Gastrocnemius medialis (tissue), 4 donors: ENCODE results near the gene CD151. TPM values are rescaled to one million over a fixed set of nuclear protein-coding genes. Genes with fewer than 3 reads are reported as not detected.
A peak's percentile ranks its signal among the peaks of the same experiment; 100 is the strongest.

Experiments used
- ATAC-seq, 2 donors: fragments of 150-250 bp; one replicate each; pipeline ENCODE4 v1.9.1; 2016
- DNase-seq, 2 donors: peaks; one replicate each; pipeline ENCODE4 v3.0.0-alpha.2; 2019
- H3K27ac ChIP-seq, 4 donors: fragments of 200-600 bp; sonication (generic); 1 replicate in 1 of 4; 2 replicates in 3 of 4; pipeline ENCODE4 v1.5.1; 2016 to 2018; ENCODE audit warnings: mild to moderate bottlenecking in 2 of 4, moderate library complexity in 1 of 4
- H3K27me3 ChIP-seq, 3 donors: fragments of 200-600 bp; sonication (generic) in 2 of 3; 1 replicate in 1 of 3; 2 replicates in 2 of 3; pipeline versions ENCODE4 v1.5.1 to v1.6.0; 2016 to 2019; ENCODE audit warnings: mild to moderate bottlenecking in 1 of 3, moderate library complexity in 1 of 3
- H3K36me3 ChIP-seq, 2 donors: fragments of 200-600 bp; sonication (generic) in 1 of 2; one replicate each; pipeline ENCODE4 v1.5.1; 2017 to 2018
- H3K4me1 ChIP-seq, 2 donors: fragments of 200-600 bp; sonication (generic) in 1 of 2; one replicate each; pipeline ENCODE4 v1.5.1; 2016 to 2017; ENCODE audit warnings: mild to moderate bottlenecking in 2 of 2
- H3K4me3 ChIP-seq, 4 donors: fragments of 200-600 bp; sonication (generic) in 3 of 4; 1 replicate in 1 of 4; 2 replicates in 3 of 4; pipeline ENCODE4 v1.5.1; 2016 to 2019; ENCODE audit warnings: mild to moderate bottlenecking in 2 of 4
- H3K9me3 ChIP-seq, 3 donors: fragments of 200-600 bp; sonication (generic) in 2 of 3; 1 replicate in 1 of 3; 2 replicates in 2 of 3; pipeline ENCODE4 v1.5.1; 2016 to 2019
- POLR2A ChIP-seq, 2 donors: fragments of 450-650 bp; IDR thresholded peaks; one replicate each; pipeline ENCODE4 v1.6.1; 2017; ENCODE audit warnings: antibody characterized with exemption in 2 of 2, mild to moderate bottlenecking in 2 of 2, moderate library complexity in 2 of 2
- in situ Hi-C, 4 donors: fragments of 200-750 bp; cut with MboI; loops; one replicate each; pipeline versions ENCODE4 v1.15.0 to v1.8.0; 2017; ENCODE audit warnings: low sequenced_read_pairs in 4 of 4
- intact Hi-C: fragments of 100-400 bp; cut with DNase I; formaldehyde crosslinking; loops from one replicate; pipeline ENCODE4 v1.15.1; 2023; ENCODE audit warnings: low total_unique reads
- total RNA-seq, 4 donors: library from RNA; depleted of rRNA; stranded (reverse); fragments of >200 nt; gene quantifications; one replicate each; pipeline versions ENCODE4 v1.1.0 to v1.2.3, GENCODE V29; 2016
- TF ChIP-seq, protein P1 (sequence below), 5 experiments: fragments of 450-650 bp in 3 of 5; fragments of 200-600 bp in 2 of 5; sonication (generic) in 2 of 5; IDR thresholded peaks in 4 of 5; conservative IDR thresholded peaks in 1 of 5; 1 replicate in 4 of 5; 2 replicates in 1 of 5; pipeline ENCODE4 v1.5.1; 2016 to 2019; ENCODE audit warnings: antibody characterized with exemption in 5 of 5, mild to moderate bottlenecking in 3 of 5, moderate library complexity in 3 of 5

CD151 gene
- total RNA-seq, 4 donors from 2014 or later, result 77.0 to 206 (median 169) TPM

DNA sequence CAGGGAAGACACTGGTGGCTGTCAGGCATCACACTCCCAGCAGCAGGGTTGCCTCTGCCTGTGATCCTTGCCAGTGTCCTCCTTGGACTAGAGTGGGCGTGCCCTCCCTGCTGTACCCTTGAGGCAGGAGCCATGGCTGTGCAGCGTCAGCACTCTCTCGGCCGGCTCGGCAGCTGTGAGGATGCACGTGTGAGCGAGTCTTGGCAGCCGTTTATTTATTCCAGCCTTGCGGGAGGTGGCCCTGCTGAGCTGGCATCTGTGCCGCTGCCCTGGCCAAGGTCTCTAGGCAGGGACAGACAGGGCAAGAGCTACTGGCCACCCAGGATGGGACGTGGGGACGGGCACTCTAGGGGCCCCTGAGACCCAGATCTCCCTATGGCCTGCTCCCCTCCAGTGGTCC lies 43.8 kb downstream of the CD151 start:
- peak; percentile 82 to 93 for ATAC-seq
- Histone ChIP-seq H3K27ac (no peak overlapping the region), H3K36me3 (peaks cover 0 to 5% of the 10 kb centered on the region in 2 donors), H3K9me3 (no peaks in the 10 kb centered on the region), H3K4me1 (peaks cover 8 to 10% of the 10 kb centered on the region in 2 donors), H3K27me3 (no peaks in the 10 kb centered on the region), H3K4me3 (no peak overlapping the region)
- in situ Hi-C loops, result no loop called here
- DNase-seq, result peak; percentile 45 to 85
- TF ChIP-seq, protein P1, sequence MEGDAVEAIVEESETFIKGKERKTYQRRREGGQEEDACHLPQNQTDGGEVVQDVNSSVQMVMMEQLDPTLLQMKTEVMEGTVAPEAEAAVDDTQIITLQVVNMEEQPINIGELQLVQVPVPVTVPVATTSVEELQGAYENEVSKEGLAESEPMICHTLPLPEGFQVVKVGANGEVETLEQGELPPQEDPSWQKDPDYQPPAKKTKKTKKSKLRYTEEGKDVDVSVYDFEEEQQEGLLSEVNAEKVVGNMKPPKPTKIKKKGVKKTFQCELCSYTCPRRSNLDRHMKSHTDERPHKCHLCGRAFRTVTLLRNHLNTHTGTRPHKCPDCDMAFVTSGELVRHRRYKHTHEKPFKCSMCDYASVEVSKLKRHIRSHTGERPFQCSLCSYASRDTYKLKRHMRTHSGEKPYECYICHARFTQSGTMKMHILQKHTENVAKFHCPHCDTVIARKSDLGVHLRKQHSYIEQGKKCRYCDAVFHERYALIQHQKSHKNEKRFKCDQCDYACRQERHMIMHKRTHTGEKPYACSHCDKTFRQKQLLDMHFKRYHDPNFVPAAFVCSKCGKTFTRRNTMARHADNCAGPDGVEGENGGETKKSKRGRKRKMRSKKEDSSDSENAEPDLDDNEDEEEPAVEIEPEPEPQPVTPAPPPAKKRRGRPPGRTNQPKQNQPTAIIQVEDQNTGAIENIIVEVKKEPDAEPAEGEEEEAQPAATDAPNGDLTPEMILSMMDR (IDR thresholded peaks at IDR 0.05 in 4 of 5, conservative IDR thresholded peaks at IDR 0.05 in 1 of 5), result no peak
- TF ChIP-seq POLR2A (IDR thresholded peaks at IDR 0.05), result no peak
- intact Hi-C loops, result no loop called here

- H3K27ac ChIP-seq, result no peak overlapping the region
- TF ChIP-seq POLR2A (IDR thresholded peaks at IDR 0.05), result no peak
- TF ChIP-seq, protein P1 (IDR thresholded peaks at IDR 0.05 in 4 of 5, conservative IDR thresholded peaks at IDR 0.05 in 1 of 5), result no peak
- ATAC-seq, result no peak
These were observed 44.8 kb downstream of the CD151 start for GRCh38 chr11:877565-877964.

DNA sequence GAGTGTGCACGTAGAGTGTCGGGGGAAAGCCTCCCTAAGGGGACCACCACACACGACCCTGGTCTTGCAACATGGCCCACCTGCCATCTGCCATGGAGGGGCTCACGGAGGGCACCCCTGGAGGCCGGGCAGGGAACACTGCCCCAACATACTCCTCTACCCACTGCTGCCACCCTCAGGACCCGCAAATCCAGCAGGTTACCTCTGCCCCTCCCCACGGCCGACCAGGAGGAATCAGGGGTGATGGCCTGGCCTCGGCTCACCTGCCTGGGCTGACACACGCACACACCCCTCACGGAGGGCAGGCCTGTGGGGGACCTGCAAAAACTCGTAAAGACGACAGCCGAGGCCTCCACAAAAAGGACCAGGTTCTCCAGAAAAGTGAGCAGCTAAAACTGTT lies 47.7 kb downstream of the CD151 start:
- intact Hi-C loops (no loop called here), in situ Hi-C loops (no loop called here)
- Histone ChIP-seq H3K9me3 (no peaks in the 10 kb centered on the region), H3K27ac (no peak overlapping the region), H3K4me3 (no peak overlapping the region), H3K27me3 (no peaks in the 10 kb centered on the region), H3K4me1 (peaks cover 8 to 10% of the 10 kb centered on the region in 2 donors), H3K36me3 (peaks cover 0 to 12% of the 10 kb centered on the region in 2 donors)
- DNase-seq (no peak), ATAC-seq (no peak)
- TF ChIP-seq POLR2A (IDR thresholded peaks at IDR 0.05), result no peak
- TF ChIP-seq, protein P1 (IDR thresholded peaks at IDR 0.05 in 4 of 5, conservative IDR thresholded peaks at IDR 0.05 in 1 of 5), result no peak

More at GRCh38 chr11:877565-877964, 44.8 kb downstream of the CD151 start:
- no peak overlapping the region for H3K4me3 ChIP-seq
- H3K27me3 ChIP-seq, result no peaks in the 10 kb centered on the region
- H3K4me1 ChIP-seq, result peaks cover 8 to 10% of the 10 kb centered on the region in 2 donors
- H3K9me3 ChIP-seq, result no peaks in the 10 kb centered on the region
- peaks cover 0 to 5% of the 10 kb centered on the region in 2 donors for H3K36me3 ChIP-seq
- no peak for DNase-seq
- intact Hi-C loops, result no loop called here
- in situ Hi-C loops, result no loop called here

- TF ChIP-seq, protein P1 (IDR thresholded peaks at IDR 0.05 in 4 of 5, conservative IDR thresholded peaks at IDR 0.05 in 1 of 5), result no peak
- TF ChIP-seq POLR2A (IDR thresholded peaks at IDR 0.05), result no peak
- H3K36me3 ChIP-seq, result peaks cover 0 to 12% of the 10 kb centered on the region in 2 donors
- in situ Hi-C loops, result no loop called here
- intact Hi-C loops, result no loop called here
- H3K27ac ChIP-seq, result no peak overlapping the region
- ATAC-seq, result no peak
- no peaks in the 10 kb centered on the region for H3K27me3 ChIP-seq
- no peak for DNase-seq
- no peaks in the 10 kb centered on the region for H3K9me3 ChIP-seq
- no peak overlapping the region for H3K4me3 ChIP-seq
- no peaks in the 10 kb centered on the region for H3K4me1 ChIP-seq
These were observed 49.8 kb downstream of the CD151 start for GRCh38 chr11:882596-882995.

- in situ Hi-C loops, result no loop called here
- no peak overlapping the region for H3K4me3 ChIP-seq
- peaks cover 0 to 3% of the 10 kb centered on the region in 2 donors for H3K4me1 ChIP-seq
- H3K27ac ChIP-seq, result no peak overlapping the region
- no peaks in the 10 kb centered on the region for H3K27me3 ChIP-seq
- no peak for DNase-seq
- ATAC-seq, result no peak
- TF ChIP-seq POLR2A (IDR thresholded peaks at IDR 0.05), result no peak
- H3K36me3 ChIP-seq, result peaks cover 0 to 12% of the 10 kb centered on the region in 2 donors
- H3K9me3 ChIP-seq, result no peaks in the 10 kb centered on the region
- intact Hi-C loops, result no loop called here
These were observed 50.8 kb downstream of the CD151 start for GRCh38 chr11:883527-883926.
